Stimulated activated CD4-positive, alpha-beta T cell treated with anti-CD3 and anti-CD28 coated beads, Interleukin-1b, Interleukin-23, amount 100 ng/mL, for 1 hour (primary cell): ENCODE measurements around the gene AP1S3.
"Not testable (repeated sequence)": the region's sequence is repeated elsewhere in the genome, so short reads cannot be mapped to it uniquely, and the experiment has no call there.

Experiments used
- DNase-seq, 2 donors: peaks; one replicate each; pipeline ENCODE4 v3.0.0-alpha.2; 2020; ENCODE audit warnings: low read depth in 2 of 2

AP1S3 gene

DNA sequence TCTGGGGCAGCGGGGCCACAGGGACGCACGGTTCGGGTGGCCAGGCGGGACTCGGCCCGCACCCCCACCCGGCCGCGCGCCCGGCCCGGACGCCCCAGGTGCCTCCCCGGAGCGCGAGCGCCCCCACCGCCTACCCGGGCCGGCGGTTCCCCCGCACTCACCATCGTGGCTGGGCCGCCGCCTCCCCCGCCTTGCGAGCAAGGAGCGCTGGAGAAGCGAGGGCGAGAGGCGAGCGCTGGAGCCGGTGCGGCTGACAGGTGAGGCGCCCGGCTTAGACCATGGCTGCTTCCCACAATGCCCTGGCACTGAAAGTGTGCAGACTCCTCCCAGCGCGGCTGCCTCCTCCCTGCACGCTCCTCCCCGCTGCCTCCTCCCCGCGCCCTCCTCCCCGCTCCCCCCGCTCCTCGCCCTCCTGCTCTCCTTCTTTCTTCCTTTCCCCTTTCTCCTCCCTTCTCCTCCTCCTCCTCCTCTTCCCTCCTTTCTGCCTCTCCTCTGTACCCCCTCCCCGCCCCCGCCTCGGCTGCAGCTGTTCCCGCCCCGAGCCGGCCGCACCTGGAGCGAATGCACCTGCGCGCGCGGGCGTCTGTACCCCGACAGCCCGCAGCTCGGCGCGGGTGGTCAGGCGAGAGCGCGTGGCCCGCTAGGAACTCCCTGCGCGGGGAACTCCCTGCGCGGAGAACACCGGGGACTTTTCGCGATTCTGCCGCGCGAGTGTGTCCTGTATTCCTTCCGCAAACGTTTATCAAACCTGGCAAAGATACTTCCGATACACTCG is at the start of gene AP1S3:
Gene AP1S3, minus strand, starts transcription at position 296 of the 775 bp plus-strand sequence. Its CDS starts 132 bp downstream, at position 164.
- DNase-seq = peak; percentile 13 to 53

DNA sequence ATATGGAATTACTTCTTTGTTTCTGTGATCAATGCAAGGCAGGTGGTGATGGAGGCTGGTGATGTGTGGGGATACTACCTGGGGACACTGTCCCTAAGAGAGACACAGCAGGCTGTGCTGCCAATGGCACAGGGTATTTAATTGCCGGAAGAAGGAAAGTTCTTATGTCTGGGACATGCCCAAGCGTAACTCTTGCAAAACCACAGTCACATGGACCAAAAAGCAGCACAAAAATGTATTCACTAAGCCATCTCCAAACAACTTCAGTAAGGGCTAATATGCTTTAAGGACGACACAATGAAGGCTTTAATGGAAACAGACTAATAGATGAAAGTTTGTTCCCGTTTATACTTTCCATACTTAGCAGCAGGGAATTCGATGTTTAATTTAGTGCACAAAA is 49.7 kb upstream of the AP1S3 start:
- DNase-seq = no peak

DNA sequence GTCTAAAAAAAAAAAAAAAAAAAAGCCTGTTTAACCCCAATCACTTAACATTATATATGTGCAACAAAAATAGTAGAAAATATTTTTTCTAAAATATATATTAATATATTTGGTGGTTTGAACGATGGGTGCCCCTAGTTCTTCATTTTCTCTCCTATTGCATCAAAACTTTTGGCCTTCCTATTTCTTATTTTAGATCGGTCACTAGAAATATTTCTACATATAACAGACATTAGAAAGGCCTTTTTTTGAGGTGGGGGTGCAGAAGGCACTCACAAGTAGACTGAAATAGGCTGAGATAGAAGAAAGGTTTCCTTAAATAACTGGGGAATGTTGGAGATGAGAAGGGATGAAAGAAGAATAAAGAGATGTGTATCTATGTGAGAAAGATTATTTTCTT is 49.3 kb upstream of the AP1S3 start:
- DNase-seq = no peak

DNA sequence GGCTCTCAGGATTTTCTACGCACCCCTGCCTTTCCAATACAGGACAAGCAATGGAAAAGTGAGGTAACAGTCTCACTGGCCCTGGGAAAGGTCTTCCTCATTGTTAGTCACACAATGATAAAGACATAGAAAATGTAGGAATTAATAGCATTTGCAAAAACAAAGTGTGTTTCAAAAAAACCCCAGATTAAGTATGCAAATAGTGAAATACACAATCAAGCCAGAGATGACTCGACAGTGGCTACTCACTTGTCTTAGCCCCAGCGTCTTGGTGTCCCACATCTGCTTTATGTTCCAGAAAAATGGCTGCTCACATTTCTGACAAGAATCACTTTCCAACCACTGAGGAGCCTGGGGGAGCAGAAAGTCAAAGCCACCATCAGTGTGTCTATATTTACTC is 47.0 kb upstream of the AP1S3 start:
- no peak for DNase-seq

DNA sequence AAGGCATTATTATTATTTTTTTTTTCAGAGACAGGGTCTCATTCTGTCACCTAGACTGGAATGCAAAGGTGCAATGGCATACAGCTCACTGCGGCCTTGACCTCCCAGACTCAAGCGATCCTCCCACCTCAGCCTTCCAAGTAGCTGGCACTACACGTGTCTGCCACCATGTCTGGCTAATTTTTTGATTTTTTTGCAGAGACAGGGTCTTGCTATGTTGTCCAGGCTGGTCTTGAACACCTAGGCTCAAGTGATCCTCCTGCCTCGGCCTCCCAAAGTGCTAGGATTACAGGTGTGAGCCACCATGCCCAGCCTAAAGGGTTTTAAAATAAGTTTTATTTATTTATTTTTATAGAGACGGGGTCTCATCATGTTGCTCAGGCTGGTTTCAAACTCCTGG is 45.3 kb upstream of the AP1S3 start:
- DNase-seq = no peak

DNA sequence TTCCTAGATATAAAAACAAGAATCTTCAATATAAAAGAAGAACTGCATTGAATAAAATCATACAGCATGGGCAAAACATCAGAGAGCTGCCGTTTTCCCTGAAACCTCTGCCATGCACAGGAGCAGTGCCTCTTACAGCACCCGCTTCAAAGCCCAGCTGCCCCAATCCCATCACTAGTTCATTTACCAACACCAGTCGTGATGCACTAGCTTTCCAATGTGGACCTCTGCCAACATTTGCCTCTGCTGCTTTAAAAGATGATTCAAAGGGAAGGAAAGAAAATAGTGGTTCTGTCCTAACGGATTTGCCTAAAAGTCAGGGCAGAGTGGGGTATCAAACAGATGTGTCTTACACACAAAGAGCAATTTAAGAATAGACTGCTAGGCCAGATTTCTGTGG is 43.4 kb upstream of the AP1S3 start:
- no peak for DNase-seq

DNA sequence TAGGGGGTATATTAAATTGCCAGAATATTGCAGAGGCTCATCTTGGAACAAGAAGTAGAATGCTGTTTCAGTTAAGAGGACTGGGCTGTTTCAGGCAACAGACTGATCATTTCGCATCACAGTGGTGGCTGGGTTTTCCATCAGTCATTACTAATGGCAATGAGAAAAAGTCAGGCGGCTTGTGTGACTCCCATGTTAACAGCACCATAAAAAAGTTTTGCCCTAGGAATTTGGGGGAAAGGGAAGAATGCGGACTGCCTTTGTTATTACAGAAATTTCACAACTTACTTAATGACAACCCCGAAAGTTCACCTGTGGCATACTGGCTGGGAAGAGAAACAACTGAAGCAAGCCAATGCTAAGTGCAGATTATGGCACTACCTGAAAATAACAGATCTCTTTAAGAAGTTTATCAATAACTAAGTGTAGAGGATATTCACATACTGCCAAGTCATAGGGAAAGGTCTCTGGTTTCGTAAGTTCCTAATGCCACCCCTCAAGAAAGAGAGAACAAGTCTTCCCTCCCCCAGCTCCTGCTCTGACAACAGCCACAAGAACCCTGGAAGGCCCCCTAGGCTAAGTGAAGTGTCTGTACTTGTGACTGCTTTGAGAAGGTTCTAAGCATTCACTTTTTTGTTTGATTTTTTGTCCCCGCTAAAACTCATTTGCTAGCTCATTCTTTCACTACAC is 40.5 kb upstream of the AP1S3 start:
- no peak for DNase-seq

DNA sequence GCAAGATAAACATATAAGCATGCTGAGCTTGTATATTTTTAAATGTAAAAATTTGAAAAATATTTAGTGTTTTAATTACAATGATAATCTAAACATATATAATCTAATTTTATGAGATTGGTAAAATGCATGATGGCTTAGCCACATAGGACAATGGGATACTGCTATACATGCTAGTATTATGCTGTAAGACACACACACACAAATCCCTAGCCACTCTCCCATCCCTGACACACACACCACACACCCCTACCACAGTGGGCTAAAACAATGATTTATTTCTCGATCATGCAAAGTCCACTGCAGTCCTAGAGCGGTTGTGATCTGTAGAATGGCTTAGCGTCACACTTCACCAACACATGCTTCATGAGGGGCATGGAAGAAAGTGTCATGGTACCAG is 36.3 kb upstream of the AP1S3 start:
- no peak for DNase-seq

DNA sequence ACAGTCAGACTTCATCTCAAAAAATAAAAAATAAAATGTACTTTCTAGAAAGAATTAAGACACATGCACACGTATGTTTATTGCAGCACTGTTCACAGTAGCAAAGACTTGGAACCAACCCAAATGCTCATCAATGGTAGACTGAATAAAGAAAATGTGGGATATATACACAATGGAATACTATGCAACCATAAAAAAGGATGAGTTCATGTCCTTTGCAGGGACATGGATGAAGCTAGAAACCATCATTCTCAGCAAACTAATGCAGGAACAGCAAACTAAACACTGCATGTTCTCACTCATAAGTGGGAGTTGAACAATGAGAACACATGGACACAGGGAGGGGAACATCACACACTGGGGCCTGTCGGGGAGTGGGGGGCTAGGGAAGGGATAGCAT is 35.4 kb upstream of the AP1S3 start:
- DNase-seq = not testable (repeated sequence)

DNA sequence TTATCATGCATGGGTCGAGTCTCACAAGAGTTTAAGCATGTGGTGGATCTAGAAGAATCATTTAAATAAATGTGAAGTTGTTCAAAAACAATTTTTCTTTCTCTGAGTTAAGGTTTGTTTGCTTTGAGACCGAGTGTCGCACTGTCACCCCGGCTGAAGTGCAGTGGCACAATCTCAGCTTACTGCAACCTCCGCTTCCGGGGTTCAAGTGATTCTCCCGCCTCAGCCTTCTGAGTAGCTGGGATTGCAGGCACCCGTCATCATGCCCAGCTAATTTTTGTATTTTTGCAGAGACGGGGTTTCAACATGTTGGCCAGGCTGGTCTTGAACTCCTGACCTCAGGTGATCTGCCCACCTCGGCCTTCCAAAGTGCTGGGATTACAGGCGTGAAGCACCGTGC is 34.3 kb upstream of the AP1S3 start:
- not testable (repeated sequence) for DNase-seq

DNA sequence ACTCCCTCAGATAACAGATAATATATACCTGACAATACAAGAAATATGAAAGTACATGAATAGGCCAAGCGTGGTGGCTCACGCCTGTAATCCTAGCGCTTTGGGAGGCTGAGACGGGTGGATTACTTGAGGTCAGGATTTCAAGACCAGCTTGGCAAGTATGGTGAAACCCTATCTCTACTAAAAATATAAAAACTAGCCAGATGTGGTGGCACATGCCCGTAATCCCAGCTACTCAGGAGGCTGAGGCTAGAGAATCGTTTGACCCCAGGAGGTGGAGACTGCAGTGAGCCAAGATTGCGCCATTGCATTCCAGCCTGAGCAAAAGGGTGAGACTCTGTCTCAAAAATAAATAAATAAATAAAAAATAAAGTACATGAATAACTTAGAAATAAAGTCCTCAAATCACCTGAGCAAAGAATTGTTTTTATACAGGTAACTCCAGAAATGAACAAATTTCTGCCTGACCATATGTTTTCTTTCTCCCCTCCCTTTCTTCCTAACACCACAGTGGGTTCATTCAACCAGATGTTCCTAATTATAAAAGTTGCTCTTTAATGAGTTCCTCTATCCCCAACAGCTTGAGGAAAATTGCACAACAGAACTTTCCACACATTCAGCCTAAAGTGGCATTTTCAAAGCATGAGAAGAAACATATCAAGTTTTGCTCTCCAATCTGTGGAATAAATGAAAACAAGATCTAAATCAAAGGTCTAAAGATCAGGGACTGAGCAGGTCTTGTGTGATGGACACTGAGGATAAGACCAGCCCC is 33.6 kb upstream of the AP1S3 start:
- no peak for DNase-seq

DNA sequence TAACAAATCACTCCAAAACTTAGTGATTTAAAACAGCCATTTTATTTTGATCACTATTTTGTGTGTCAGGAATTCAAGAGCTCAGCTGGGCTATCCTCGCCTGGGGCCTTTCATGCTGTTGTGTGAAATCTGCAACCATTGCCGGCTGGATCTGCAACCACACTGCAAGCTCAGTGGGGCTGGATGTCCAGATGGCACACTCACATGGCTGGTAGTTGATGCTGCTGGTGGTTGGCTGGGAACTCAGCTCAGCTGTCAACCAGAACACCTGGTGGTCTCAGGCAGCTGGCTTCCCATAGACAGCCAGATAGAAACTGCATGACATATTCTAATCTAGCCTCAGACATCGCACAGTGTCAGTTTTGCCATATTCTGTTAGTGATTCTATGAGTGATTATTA is 30.6 kb upstream of the AP1S3 start:
- no peak for DNase-seq

DNA sequence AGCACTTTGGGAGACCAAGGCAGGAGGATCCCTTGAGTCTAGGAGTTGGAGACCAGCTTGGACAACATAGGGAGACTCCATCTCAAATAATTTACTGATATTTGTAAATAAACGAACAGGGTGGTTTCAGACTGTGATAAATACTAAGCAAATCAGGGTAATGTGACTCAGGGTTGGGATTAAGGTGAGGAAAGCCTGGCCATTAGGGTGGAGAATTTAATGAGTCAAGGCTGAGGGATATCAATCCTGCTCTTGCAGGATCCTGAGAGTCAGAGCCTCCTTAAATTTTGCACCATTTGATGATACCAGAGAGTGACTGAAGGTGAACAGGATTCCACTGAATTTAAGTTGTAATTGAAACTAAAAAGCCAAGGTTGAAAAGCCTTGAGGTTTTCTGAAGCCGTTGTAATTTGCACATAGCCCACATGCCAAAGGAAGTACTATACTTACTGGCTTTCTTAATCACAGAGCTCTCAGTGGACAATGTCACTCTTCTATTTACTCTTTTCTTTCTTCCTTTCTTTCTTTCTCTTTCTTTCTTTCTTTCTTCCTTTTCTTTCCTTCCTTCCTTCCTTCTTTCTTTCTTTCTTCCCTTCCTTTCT is 28.6 kb upstream of the AP1S3 start:
- no peak for DNase-seq

DNA sequence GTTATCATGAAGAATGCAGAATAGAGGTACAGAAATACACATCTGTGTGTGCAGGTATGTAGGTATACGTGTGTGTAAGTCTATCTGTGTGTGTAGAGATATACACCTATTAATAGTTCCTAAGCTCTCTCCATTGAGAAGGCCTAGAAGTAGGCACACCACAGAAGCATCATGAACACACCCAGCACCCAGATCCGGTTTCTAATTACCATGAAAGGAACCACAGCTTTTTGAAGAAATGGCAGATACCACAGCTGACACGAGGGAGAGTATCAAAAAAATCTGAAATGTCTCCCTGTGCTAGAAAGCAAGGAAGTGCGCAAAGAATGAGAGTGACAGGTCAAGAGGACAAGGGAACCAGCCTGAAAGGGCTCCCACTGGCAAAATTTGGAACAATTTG is 27.7 kb upstream of the AP1S3 start:
- DNase-seq = no peak

DNA sequence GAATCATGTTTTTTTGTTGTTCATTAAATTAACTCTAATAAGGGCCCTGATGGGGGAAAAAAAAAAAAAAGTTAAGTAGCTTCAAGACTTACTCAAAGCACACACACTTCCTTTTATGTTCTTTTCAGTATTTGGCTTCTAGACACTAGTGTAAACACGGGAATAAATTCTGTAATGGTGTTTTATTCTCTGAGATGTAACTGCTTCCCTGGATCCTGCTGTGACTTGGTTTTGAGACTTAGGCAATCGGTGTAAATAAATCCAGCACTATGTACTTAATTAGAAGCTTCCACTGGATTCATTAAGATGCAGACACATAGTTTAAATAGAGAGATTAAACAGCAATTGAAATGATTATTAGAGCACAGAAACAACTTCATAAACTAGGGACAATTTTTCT is 26.1 kb upstream of the AP1S3 start:
- no peak for DNase-seq

DNA sequence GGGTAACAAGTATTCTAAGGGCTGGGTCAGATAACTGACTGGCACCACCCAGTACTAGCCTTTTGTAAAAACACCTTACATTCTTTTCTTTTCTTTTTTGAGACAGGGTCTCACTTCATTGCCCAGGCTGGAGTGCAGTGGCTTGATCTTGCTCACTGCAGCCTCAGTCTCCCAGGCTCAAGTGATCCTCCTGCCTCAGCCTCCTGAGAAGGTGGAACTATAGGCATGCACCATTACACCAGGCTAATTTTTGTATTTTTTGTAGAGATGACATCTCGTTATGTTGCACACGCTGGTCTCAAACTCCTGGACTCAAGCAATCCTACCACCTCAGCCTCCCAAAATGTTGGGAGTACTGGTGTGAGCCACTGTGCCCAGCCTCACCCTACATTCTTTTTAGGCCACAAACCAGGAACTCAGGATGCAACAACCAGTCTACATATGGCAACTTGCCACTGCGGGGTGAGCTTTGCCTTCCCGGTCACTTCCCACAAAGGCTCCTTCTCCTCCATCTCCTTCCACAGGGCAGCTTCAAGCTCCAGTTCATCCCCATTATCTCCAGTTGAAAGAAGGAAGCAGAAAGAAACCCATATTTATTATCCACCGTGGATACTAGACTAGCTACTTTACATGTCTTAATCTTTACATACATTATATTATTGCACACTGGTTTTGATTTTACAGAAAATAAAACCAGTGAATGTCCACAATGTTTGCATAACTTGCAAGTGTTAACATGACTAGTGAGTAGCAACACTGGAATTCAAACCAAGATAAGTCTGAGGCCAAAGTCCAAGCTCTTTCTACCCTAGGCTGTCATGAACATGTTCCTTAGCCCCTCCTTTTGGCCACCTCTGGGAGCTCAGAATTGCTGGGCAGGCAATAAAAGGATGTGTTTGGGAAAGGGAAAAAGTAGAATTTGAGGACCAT is 23.7 kb upstream of the AP1S3 start:
- no peak for DNase-seq

DNA sequence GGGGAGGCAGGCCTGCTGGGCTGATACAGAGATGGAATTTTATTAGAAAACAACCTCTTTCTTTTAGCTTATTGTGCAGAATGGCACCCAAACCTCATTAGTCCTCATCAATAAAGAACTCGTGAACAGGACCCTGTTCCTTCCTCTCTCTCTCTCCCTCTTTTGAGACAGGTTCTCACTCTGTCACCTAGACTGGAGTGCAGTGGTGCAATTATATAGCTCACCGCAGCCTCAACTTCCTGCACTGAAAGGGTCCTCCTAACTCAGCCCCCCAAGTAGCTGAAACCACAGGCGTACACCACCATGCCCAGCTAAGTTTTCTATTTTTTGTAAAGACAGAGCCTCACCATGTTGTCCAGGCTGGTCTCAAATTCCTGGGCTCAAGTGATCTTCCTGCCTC is 21.7 kb upstream of the AP1S3 start:
- DNase-seq = no peak

DNA sequence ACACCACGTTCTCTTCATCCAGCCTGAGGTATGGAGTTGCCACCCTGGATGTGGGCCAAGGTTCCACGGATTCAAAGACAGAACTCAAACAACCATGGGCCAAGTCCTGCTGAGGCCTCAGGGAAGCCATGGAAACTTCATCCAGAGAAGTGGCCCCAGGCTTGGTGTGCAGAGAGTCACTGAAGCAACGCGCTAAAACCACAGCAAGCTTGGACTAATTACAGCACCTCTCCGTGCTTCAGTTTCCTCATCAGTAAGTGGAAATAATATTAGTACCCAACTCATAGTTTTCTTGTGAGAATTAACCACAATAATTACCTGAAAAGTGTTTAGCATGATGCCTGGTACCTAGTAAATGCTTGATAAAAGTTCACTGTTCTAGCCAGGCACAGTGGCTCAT is 19.2 kb upstream of the AP1S3 start:
- DNase-seq = no peak

DNA sequence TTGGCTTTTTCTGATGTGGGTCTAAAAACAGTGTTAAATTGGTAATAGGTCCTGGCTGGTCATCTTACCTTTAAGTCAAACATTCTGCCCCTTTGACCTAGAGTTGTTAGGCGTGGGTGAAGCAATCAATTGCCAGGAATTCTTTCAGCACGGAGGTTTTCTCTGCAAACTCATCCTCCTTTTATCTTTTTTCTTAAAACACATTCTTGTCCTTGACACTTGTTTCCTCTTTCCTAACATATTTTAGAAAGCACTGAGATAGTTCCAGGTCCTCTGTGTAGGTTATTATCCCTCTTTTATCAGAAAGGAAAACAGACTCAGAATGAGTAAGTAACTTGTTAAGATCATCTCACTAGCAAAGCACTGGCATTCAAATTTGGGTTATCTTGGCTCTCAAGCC is 18.6 kb upstream of the AP1S3 start:
- DNase-seq = no peak

DNA sequence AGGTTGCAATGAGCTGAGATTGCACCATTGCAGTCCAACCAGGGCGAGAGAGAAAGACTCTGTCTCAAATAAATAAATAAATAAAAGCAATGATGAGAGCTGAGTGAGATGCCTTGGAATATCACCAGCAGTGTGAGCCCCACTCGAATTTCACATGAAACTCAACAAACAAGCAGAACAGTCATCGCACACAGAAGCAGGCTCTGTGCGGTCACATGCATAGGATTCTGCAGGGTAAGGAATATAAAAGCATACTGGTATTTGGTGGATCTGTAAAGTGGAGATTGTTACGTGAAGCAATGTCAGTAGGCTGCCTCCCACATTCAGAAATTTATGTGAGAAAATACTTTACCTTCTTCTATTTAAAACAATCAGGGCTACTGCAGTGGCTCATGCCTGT is 18.0 kb upstream of the AP1S3 start:
- DNase-seq = no peak

DNA sequence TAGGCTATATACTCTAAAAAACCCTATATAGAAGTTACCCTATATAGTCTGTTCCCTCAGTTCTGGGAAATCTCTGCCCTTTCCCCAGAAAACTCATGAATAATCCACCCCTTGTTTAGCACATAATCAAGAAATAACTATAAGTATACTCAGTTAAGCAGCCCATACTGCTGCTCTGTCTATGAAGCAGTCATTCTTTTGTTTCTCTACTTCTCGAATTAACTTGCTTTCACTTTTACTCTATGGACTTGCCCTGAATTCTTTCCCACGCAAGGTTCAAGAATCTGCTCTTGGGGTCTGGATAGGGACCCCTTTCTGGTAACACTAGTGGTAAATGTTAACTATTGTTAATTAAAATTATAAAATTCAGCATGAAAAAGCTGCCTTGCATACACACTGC is 17.4 kb upstream of the AP1S3 start:
- DNase-seq = no peak
